ENCODE results near the gene SIGLEC11. TPM values are rescaled to one million over a fixed set of nuclear protein-coding genes. Genes with fewer than 3 reads are reported as not detected.

Gene SIGLEC11
- total and polyA plus RNA-seq, 12 donors: 11.2 to 180 (median 50.5) TPM

- H3K9me3 ChIP-seq (replicated peaks in 1 of 3): no peaks in the 10 kb centered on the region
- H3K27me3 ChIP-seq: no peaks in the 10 kb centered on the region
- peaks cover 0 to 5% of the 10 kb centered on the region in 2 donors for H3K36me3 ChIP-seq (replicated peaks in 1 of 2)
- WGBS, 4 donors: 95 to 96% (median 96%) methylated on average over 5 of the region's 5 CpGs
- no peak for DNase-seq
- TF ChIP-seq CTCF (IDR thresholded peaks at IDR 0.05) (no peak), POLR2A (IDR thresholded peaks at IDR 0.05) (no peak)
- no peak overlapping the region for H3K27ac ChIP-seq
- intact Hi-C loops (cut with DNase I): no loop called here
- no peak overlapping the region for H3K4me3 ChIP-seq
- peaks cover 16 to 20% of the 10 kb centered on the region in 2 donors for H3K4me1 ChIP-seq (replicated peaks in 1 of 2)
These were observed 28.9 kb downstream of the SIGLEC11 start for GRCh38 chr19:49932041-49932451.

- WGBS, 4 donors: 94 to 96% (median 96%) methylated on average over 7 of the region's 7 CpGs
- no peak for DNase-seq
- intact Hi-C loops (cut with DNase I): no loop called here
- Histone ChIP-seq H3K4me1 (replicated peaks in 1 of 2) (peaks cover 16 to 22% of the 10 kb centered on the region in 2 donors), H3K4me3 (no peak overlapping the region), H3K27ac (peak overlapping the region in 1 of 5 donors; percentile 95), H3K9me3 (replicated peaks in 1 of 3) (no peaks in the 10 kb centered on the region), H3K27me3 (no peaks in the 10 kb centered on the region), H3K36me3 (replicated peaks in 1 of 2) (peaks cover 0 to 11% of the 10 kb centered on the region in 2 donors)
- TF ChIP-seq CTCF (IDR thresholded peaks at IDR 0.05) (no peak), POLR2A (IDR thresholded peaks at IDR 0.05) (no peak)
These were observed 29.5 kb downstream of the SIGLEC11 start for GRCh38 chr19:49931293-49932040.

- Histone ChIP-seq H3K4me1 (replicated peaks in 1 of 2) (peaks cover 16 to 24% of the 10 kb centered on the region in 2 donors), H3K27me3 (no peaks in the 10 kb centered on the region), H3K36me3 (replicated peaks in 1 of 2) (peaks cover 0 to 12% of the 10 kb centered on the region in 2 donors), H3K9me3 (replicated peaks in 1 of 3) (no peaks in the 10 kb centered on the region), H3K27ac (peak overlapping the region; percentile 79 to 97 (median 96)), H3K4me3 (peak overlapping the region in 1 of 4 donors; percentile 86)
- TF ChIP-seq CTCF (IDR thresholded peaks at IDR 0.05): no peak
- peak in 1 of 2 donors; percentile 6 for TF ChIP-seq POLR2A (IDR thresholded peaks at IDR 0.05)
- intact Hi-C loops (cut with DNase I): no loop called here
- peak; percentile 69 to 84 (median 76) for DNase-seq
- WGBS, 4 donors: 14 to 49% (median 44%) methylated on average over 8 to 15 of the region's 15 CpGs
These were observed 30.4 kb downstream of the SIGLEC11 start for GRCh38 chr19:49930483-49931011.

- H3K4me3 ChIP-seq: peak overlapping the region; percentile 86 to 98 (median 96)
- 2 to 6% (median 2%) methylated on average over 15 to 43 of the region's 43 CpGs for WGBS, 4 donors
- peaks cover 0 to 12% of the 10 kb centered on the region in 2 donors for H3K36me3 ChIP-seq (replicated peaks in 1 of 2)
- intact Hi-C loops (cut with DNase I): no loop called here
- TF ChIP-seq CTCF (IDR thresholded peaks at IDR 0.05) (peak in 4 of 6 experiments; percentile 14 to 46 (median 38)), POLR2A (IDR thresholded peaks at IDR 0.05) (peak; percentile 79 to 82)
- H3K27ac ChIP-seq: peak overlapping the region; percentile 95 to 98 (median 96)
- DNase-seq: peak; percentile 96 to 98 (median 98)
- H3K9me3 ChIP-seq (replicated peaks in 1 of 3): no peaks in the 10 kb centered on the region
- peaks cover 16 to 24% of the 10 kb centered on the region in 2 donors for H3K4me1 ChIP-seq (replicated peaks in 1 of 2)
- no peaks in the 10 kb centered on the region for H3K27me3 ChIP-seq
These were observed 31.1 kb downstream of the SIGLEC11 start for GRCh38 chr19:49929611-49930482.

Data from adrenal gland (tissue), 12 donors.